ENCODE results near the gene SPANXN3. TPM values are rescaled to one million over a fixed set of nuclear protein-coding genes. Genes with fewer than 3 reads are reported as not detected.
"Not testable (repeated sequence)": the region's sequence is repeated elsewhere in the genome, so short reads cannot be mapped to it uniquely, and the experiment has no call there.

SPANXN3 gene
- not detected for total RNA-seq

GRCh38 chrX:143517375-143517774 lies at the start of gene SPANXN3:
SPANXN3 (minus strand) TSS chrX:143517475; CDS start chrX:143517391, 84 bp downstream.
- not testable (repeated sequence) for H3K27me3 ChIP-seq (ENCODE audit: insufficient read depth, low read length); H3K9me3 ChIP-seq (ENCODE audit: low read depth, low read length); H3K4me3 ChIP-seq (ENCODE audit: low read length); H3K4me1 ChIP-seq (ENCODE audit: insufficient read depth, low read length)

- H3K4me3 ChIP-seq (ENCODE audit: low read length): no peak overlapping the region
- no peaks in the 10 kb centered on the region for H3K9me3 ChIP-seq (ENCODE audit: low read depth, low read length)
- H3K27me3 ChIP-seq (ENCODE audit: insufficient read depth, low read length): no peaks in the 10 kb centered on the region
- no peaks in the 10 kb centered on the region for H3K4me1 ChIP-seq (ENCODE audit: insufficient read depth, low read length)
Observed at GRCh38 chrX:143536176-143536575, 18.9 kb upstream of the SPANXN3 start.

GRCh38 chrX:143502196-143502595 lies 15.1 kb downstream of the SPANXN3 start:
- not testable (repeated sequence) for H3K27me3 ChIP-seq (ENCODE audit: insufficient read depth, low read length); H3K4me1 ChIP-seq (ENCODE audit: insufficient read depth, low read length); H3K4me3 ChIP-seq (ENCODE audit: low read length); H3K9me3 ChIP-seq (ENCODE audit: low read depth, low read length)

- Histone ChIP-seq H3K9me3 (ENCODE audit: low read depth, low read length) (no peaks in the 10 kb centered on the region), H3K27me3 (ENCODE audit: insufficient read depth, low read length) (no peaks in the 10 kb centered on the region), H3K4me1 (ENCODE audit: insufficient read depth, low read length) (no peaks in the 10 kb centered on the region), H3K4me3 (ENCODE audit: low read length) (no peak overlapping the region)
Observed at GRCh38 chrX:143500751-143501150, 16.5 kb downstream of the SPANXN3 start.

- Histone ChIP-seq H3K4me1 (ENCODE audit: insufficient read depth, low read length) (no peaks in the 10 kb centered on the region), H3K9me3 (ENCODE audit: low read depth, low read length) (no peaks in the 10 kb centered on the region), H3K4me3 (ENCODE audit: low read length) (no peak overlapping the region), H3K27me3 (ENCODE audit: insufficient read depth, low read length) (no peaks in the 10 kb centered on the region)
Observed at GRCh38 chrX:143486105-143486504, 31.2 kb downstream of the SPANXN3 start.

GRCh38 chrX:143476751-143477150 lies 40.5 kb downstream of the SPANXN3 start:
- no peaks in the 10 kb centered on the region for H3K27me3 ChIP-seq (ENCODE audit: insufficient read depth, low read length)
- H3K9me3 ChIP-seq (ENCODE audit: low read depth, low read length): no peaks in the 10 kb centered on the region
- no peak overlapping the region for H3K4me3 ChIP-seq (ENCODE audit: low read length)
- H3K4me1 ChIP-seq (ENCODE audit: insufficient read depth, low read length): no peaks in the 10 kb centered on the region

GRCh38 chrX:143472347-143472938 lies 44.8 kb downstream of the SPANXN3 start:
- Histone ChIP-seq H3K4me3 (ENCODE audit: low read length) (no peak overlapping the region), H3K9me3 (ENCODE audit: low read depth, low read length) (no peaks in the 10 kb centered on the region), H3K4me1 (ENCODE audit: insufficient read depth, low read length) (no peaks in the 10 kb centered on the region), H3K27me3 (ENCODE audit: insufficient read depth, low read length) (no peaks in the 10 kb centered on the region)

GRCh38 chrX:143466130-143466529 lies 51.1 kb downstream of the SPANXN3 start:
- no peak overlapping the region for H3K4me3 ChIP-seq (ENCODE audit: low read length)
- no peaks in the 10 kb centered on the region for H3K9me3 ChIP-seq (ENCODE audit: low read depth, low read length)
- H3K27me3 ChIP-seq (ENCODE audit: insufficient read depth, low read length): no peaks in the 10 kb centered on the region
- no peaks in the 10 kb centered on the region for H3K4me1 ChIP-seq (ENCODE audit: insufficient read depth, low read length)

GRCh38 chrX:143462696-143463095 lies 54.6 kb downstream of the SPANXN3 start:
- H3K27me3 ChIP-seq (ENCODE audit: insufficient read depth, low read length): no peaks in the 10 kb centered on the region
- H3K4me3 ChIP-seq (ENCODE audit: low read length): no peak overlapping the region
- H3K9me3 ChIP-seq (ENCODE audit: low read depth, low read length): no peaks in the 10 kb centered on the region
- no peaks in the 10 kb centered on the region for H3K4me1 ChIP-seq (ENCODE audit: insufficient read depth, low read length)

- H3K4me1 ChIP-seq (ENCODE audit: insufficient read depth, low read length): no peaks in the 10 kb centered on the region
- H3K4me3 ChIP-seq (ENCODE audit: low read length): no peak overlapping the region
- no peaks in the 10 kb centered on the region for H3K27me3 ChIP-seq (ENCODE audit: insufficient read depth, low read length)
- no peaks in the 10 kb centered on the region for H3K9me3 ChIP-seq (ENCODE audit: low read depth, low read length)
Observed at GRCh38 chrX:143461606-143462005, 55.7 kb downstream of the SPANXN3 start.

Other genes with a start within 250 kb of the SPANXN3 start
- 1.5 TPM for gene SLITRK4, start 118.6 kb upstream of the SPANXN3 start, total RNA-seq
- not detected for gene SPANXN2, start 203.3 kb upstream of the SPANXN3 start, total RNA-seq